ENCODE results near the gene COQ8A. TPM values are rescaled to one million over a fixed set of nuclear protein-coding genes. Genes with fewer than 3 reads are reported as not detected.

COQ8A gene
- total and polyA plus RNA-seq, 12 donors, result 30.1 to 990 (median 405) TPM

DNA sequence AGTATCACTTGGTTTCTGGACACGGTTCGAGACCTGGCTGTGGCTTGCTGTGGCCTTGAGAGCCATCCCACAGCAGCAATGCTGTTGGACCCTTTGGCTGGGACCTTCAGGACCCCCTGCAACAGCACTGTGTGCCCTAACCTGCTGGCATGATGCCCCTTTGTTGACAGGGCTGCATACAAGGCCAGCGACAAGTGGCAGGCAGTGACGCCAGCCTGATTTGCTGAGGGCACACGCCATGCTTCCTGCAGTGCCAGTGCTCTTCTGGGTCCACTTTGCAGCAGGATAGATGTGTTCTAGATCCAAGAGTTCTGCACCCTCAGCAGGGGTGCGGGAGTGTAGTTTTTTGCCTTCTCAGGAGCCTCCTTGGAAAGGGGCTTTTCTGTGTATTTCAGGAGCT lies 32.8 kb downstream of the COQ8A start:
- H3K36me3 ChIP-seq (replicated peaks in 1 of 2), result peaks cover 0 to 37% of the 10 kb centered on the region in 2 donors
- H3K4me3 ChIP-seq, result no peak overlapping the region
- TF ChIP-seq, protein P1, sequence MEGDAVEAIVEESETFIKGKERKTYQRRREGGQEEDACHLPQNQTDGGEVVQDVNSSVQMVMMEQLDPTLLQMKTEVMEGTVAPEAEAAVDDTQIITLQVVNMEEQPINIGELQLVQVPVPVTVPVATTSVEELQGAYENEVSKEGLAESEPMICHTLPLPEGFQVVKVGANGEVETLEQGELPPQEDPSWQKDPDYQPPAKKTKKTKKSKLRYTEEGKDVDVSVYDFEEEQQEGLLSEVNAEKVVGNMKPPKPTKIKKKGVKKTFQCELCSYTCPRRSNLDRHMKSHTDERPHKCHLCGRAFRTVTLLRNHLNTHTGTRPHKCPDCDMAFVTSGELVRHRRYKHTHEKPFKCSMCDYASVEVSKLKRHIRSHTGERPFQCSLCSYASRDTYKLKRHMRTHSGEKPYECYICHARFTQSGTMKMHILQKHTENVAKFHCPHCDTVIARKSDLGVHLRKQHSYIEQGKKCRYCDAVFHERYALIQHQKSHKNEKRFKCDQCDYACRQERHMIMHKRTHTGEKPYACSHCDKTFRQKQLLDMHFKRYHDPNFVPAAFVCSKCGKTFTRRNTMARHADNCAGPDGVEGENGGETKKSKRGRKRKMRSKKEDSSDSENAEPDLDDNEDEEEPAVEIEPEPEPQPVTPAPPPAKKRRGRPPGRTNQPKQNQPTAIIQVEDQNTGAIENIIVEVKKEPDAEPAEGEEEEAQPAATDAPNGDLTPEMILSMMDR (IDR thresholded peaks at IDR 0.05), result no peak
- TF ChIP-seq POLR2A (IDR thresholded peaks at IDR 0.05), result no peak
- 46 to 63% (median 56%) methylated on average over 4 to 6 of the region's 6 CpGs for WGBS, 4 donors
- H3K27ac ChIP-seq, result peak overlapping the region; percentile 9 to 95 (median 86)
- H3K9me3 ChIP-seq (replicated peaks in 1 of 3), result no peaks in the 10 kb centered on the region
- H3K4me1 ChIP-seq (replicated peaks in 1 of 2), result peaks cover 34 to 43% of the 10 kb centered on the region in 2 donors
- peak in 4 of 7 donors; percentile 47 to 60 (median 54) for DNase-seq
- no peaks in the 10 kb centered on the region for H3K27me3 ChIP-seq
- intact Hi-C loops (cut with DNase I), result no loop called here

DNA sequence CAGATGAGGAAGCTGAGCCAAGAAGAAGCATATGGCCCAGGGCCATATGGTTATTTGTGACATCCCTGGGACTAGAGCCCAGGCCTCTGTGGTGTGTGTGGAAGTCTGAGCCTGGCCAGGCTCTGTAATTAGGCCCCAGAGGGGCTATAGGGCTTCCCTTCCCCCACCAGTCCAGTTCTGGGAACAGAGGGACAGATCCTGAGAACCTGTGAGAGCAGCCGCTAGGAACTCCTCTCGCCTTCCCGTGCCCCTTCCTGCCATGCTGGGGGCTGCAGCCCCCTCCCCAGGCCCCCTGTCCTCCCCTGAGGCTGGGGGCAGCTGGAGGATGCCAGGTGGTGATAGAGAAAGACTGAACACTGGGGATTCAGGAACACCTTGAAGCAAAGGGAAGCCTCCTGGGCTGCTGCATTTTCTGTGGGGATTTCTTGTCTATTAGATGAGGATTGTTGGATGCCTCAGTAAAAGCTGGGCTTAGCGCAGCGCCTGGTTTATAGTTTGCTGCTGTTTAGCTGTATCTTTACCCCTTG lies 33.3 kb downstream of the COQ8A start:
- H3K4me3 ChIP-seq, result no peak overlapping the region
- peaks cover 0 to 37% of the 10 kb centered on the region in 2 donors for H3K36me3 ChIP-seq (replicated peaks in 1 of 2)
- 82 to 95% (median 84%) methylated on average over 5 of the region's 5 CpGs for WGBS, 4 donors
- TF ChIP-seq POLR2A (IDR thresholded peaks at IDR 0.05), result no peak
- TF ChIP-seq, protein P1 (IDR thresholded peaks at IDR 0.05), result no peak
- DNase-seq, result peak in 2 of 7 donors; percentile 34 to 65
- peak overlapping the region; percentile 9 to 95 (median 86) for H3K27ac ChIP-seq
- intact Hi-C loops (cut with DNase I), result no loop called here
- H3K9me3 ChIP-seq (replicated peaks in 1 of 3), result no peaks in the 10 kb centered on the region
- H3K27me3 ChIP-seq, result no peaks in the 10 kb centered on the region
- peaks cover 34 to 38% of the 10 kb centered on the region in 2 donors for H3K4me1 ChIP-seq (replicated peaks in 1 of 2)

DNA sequence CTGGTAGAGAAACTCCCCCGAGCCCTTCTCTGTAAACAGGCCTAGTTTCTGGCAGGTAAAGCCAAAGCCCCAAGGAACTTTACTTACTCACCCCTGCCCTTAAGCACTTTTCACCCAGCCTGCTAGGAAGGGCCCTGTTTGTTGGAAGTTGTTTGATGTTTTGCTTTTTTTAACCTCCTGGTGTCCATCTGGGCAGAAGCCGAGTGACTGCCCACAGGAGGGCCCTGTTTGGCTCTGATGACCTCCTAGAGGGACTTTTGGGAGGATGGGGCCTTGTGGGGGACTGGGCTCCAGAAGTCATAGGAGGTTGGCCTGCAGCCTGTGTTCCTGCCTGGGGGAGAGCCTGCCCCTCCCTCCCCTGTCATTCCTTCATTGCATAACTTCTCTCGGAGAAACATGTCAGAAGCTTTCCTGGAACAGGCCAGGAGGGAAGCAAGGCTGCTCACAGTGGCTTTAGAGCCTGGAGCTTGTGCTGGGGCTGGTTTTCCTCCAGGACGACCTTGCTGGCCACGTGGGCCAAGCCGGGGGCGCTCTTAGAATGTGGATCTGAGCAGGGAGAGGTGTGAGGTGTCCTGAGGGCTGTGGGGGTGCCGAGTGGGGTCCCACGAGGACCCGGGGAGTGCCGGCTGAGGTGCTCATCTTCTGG lies 33.9 kb downstream of the COQ8A start:
- Histone ChIP-seq H3K36me3 (replicated peaks in 1 of 2) (peaks cover 0 to 35% of the 10 kb centered on the region in 2 donors), H3K27ac (peak overlapping the region; percentile 9 to 95 (median 86)), H3K27me3 (no peaks in the 10 kb centered on the region), H3K4me3 (no peak overlapping the region), H3K9me3 (replicated peaks in 1 of 3) (no peaks in the 10 kb centered on the region), H3K4me1 (replicated peaks in 1 of 2) (peaks cover 37 to 40% of the 10 kb centered on the region in 2 donors)
- peak; percentile 58 to 88 (median 83) for DNase-seq
- WGBS, 4 donors, result 22 to 40% (median 28%) methylated on average over 7 to 11 of the region's 11 CpGs
- intact Hi-C loops (cut with DNase I), result no loop called here
- TF ChIP-seq, protein P1 (IDR thresholded peaks at IDR 0.05), result peak in 3 of 6 experiments; percentile 9 to 13 (median 11)
- TF ChIP-seq POLR2A (IDR thresholded peaks at IDR 0.05), result peak in 1 of 2 donors; percentile 56

DNA sequence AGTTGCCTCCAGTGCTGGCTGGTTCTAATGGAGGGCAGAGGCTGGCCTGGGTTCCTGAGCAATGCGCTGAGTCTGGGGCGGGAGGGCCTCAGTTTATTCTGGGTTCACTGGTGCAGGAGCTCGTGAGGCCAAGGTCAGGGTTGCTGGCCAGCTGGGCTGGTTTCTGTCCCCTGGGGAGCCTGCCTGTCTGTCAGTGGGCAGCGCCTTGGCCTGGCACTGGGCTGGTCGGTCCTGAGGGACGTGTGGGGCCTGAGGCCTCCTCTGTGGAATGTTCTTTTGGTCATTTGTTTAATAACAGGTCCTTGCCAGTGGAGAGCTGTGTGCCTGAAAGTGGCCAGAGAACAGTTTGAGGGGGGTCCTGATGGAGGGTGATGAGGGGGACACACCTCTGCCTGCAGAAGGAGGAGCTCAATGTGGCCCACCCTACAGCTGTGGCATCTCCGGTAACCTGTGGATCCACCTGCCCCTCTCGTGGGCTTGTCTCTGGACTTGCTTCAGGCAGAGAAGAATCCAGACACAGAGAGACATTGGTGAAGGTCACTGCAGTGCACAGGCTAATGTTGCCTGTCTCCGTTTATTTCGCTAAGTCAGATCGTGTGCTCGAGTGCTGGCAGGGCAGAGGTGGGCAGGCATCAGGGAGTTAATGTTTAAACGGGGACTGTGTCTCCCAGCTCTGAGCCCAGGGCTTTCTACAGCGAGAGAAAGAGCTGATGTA lies 34.6 kb downstream of the COQ8A start:
- DNase-seq, result peak in 6 of 7 donors; percentile 71 to 86 (median 77)

More for the DNA sequence above, 34.6 kb downstream of the COQ8A start:
- no peaks in the 10 kb centered on the region for H3K27me3 ChIP-seq
- peak overlapping the region; percentile 9 to 95 (median 86) for H3K27ac ChIP-seq
- 31 to 66% (median 45%) methylated on average over 4 to 14 of the region's 14 CpGs for WGBS, 4 donors
- H3K9me3 ChIP-seq (replicated peaks in 1 of 3), result no peaks in the 10 kb centered on the region
- H3K4me1 ChIP-seq (replicated peaks in 1 of 2), result peaks cover 44 to 47% of the 10 kb centered on the region in 2 donors
- TF ChIP-seq, protein P1 (IDR thresholded peaks at IDR 0.05), result no peak
- no peak for TF ChIP-seq POLR2A (IDR thresholded peaks at IDR 0.05)
- H3K36me3 ChIP-seq (replicated peaks in 1 of 2), result peaks cover 0 to 40% of the 10 kb centered on the region in 2 donors
- no peak overlapping the region for H3K4me3 ChIP-seq
- intact Hi-C loops (cut with DNase I), result no loop called here

Data from adrenal gland (tissue), 12 donors.